GM18868 (cell line): ENCODE data around the gene LHX4.

Experiments used
- ATAC-seq: cut with Tn5 transposase; IDR thresholded peaks from one replicate; pipeline ENCODE4 v1.9.1; 2021; ENCODE audit warnings: mild to moderate bottlenecking, moderate library complexity; ENCODE audit not compliant: unreplicated experiment

Gene LHX4

GRCh38 chr1:180229483-180230415 lies at the start of gene LHX4:
TSS of gene LHX4 (plus strand) at chr1:180230264. CDS start at chr1:180230530, 266 bp downstream.
- no peak for ATAC-seq

DNA sequence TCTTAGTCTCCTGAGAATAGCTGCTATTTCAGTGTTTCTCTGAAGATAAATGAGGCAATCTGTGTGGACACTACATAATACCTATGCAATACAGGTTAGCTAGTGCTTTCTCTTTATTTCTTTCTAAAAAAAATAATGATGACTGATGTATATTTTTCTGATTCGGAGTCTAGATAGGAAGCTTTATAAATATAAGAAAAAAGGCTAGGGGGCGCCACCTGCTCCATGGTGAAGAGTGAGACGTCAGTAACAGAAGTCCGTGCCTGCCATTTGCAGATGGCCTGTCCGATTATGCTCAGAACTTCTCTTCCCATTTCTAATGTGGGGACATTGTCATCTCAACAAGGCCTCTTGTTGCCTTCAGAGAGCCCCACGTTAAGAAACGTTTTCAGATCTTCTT lies 49.0 kb upstream of the LHX4 start:
- no peak for ATAC-seq

DNA sequence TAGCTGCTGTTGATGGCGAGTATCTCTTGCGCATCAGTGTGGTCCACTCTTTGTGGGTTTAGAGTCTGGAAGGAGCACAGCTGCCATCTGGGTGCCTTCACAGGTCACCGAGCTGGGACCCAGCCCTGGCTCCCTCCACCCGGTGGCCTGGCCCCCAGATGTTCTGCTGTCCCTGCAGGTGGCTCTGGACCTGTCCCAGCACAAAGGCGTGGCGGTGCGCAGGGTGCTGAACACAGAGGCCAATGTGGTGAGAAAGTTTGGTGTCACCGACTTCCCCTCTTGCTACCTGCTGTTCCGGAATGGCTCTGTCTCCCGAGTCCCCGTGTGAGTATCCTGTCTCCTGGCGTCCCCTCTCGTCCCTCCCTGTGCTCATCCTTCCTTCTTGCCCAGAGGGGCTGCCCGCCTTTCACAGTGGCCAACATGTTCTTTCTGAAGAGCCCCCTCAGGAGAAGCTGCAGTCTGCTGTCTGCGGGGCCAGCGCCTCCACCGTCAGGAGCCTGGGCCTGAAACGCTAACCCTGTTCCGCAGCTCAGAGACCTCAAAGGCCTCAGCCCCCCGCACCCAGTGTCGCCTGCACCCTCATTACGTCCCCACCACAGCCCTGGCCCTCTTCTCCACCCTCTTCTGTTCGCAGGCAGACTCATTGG lies 47.9 kb upstream of the LHX4 start:
- ATAC-seq, result no peak

DNA sequence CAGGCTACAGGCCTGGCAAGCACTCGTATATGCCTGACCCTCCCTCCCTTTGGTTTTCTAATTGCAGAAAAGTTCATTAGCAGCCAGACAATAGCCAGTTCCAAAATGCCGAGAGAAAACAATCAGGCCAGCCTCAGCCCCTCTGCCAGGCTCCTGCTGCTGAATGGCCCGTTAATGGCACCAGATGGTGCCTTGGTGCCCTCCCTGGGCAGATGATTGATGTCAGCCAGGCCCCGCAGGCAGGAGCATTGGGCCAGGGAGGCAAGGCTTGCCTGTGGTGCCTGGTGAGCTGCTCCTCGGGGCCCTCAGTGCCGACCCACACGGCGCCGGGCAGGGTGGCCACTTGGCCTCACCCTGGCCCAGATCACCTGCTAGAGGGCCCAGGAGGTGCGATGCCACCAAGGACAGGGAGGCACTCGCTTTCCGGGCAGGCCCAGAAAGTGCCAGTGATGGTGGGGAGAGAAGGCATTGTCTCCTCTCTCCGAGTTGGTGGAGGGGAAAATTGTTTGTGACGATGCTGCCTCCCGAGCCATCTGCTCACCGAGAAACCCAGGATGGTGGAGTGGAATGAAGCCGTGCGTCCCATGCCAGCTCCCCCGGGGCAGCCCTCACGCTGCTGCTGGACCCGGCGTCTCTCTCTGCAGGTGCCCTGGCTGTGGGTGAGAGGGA lies 47.3 kb upstream of the LHX4 start:
- no peak for ATAC-seq

DNA sequence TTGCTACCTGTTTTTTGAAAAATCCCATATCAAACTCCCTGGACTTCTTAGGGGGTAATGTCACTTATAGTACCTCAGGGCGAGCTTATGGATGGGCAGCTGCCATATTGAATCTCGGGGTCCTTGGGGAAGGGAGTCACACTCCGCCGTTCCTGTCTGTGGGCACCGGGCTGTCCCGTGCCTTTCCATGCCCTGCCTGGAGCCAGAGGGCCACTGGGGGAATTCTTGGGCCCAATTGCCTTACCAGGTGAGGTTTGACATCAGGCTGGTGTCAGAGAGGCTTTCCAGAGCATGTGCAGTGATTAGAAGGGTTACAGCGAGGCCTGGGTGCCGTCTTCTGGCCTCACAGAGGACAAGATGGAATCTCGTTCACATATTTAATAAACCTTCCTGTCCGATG lies 46.6 kb upstream of the LHX4 start:
- no peak for ATAC-seq

- ATAC-seq, result no peak
These were observed 46.0 kb upstream of the LHX4 start for GRCh38 chr1:180184041-180184440.

GRCh38 chr1:180185281-180185680 lies 44.8 kb upstream of the LHX4 start:
- ATAC-seq, result no peak

GRCh38 chr1:180185971-180186645 lies 44.0 kb upstream of the LHX4 start:
- ATAC-seq, result no peak

- no peak for ATAC-seq
These were observed 43.2 kb upstream of the LHX4 start for GRCh38 chr1:180186831-180187230.

GRCh38 chr1:180187626-180188025 lies 42.4 kb upstream of the LHX4 start:
- ATAC-seq, result no peak

DNA sequence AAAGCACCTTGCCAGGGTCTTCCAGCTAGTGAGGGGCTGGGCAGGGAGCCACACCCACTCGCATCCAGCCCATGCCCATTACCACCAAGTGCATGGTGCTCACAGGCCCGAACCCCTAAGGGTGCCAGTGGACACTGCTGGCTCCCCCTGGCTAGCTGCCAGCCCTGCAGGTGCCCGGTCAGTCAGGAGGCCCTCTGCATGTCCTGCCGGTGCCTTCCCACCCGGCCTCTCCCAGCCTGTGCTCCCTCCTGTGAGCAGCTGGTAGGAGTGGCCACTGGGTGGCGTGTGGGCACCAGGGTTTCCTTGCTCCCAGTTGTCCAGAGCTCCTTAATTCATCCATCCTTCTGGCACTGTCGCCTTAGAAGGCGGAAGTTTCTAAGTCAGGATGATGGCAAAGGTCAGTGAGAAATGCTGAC lies 42.0 kb upstream of the LHX4 start:
- ATAC-seq, result no peak

DNA sequence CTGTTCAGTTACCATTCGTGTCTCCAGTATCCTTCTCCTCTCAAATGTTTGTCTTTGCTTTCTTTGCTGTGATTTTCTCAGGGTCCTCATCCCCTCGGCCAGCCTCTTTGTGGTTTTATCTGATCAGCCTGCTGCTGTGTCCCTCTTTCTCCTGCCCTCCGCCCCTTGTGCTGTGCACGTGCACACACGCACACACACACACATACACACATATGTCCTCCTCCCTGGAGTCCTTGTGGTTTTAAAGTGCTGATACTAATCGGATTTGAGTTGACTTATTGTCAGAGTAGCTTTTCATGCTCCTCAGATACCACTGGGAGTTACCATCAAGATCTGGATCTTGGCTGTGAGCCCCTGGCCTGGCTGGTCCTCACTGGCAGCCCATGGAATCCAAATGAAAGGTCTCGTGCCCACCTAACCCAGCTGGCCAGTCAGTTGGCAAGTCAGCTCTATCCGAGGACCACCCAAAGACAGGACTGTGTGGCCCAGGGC lies 41.3 kb upstream of the LHX4 start:
- ATAC-seq, result no peak

DNA sequence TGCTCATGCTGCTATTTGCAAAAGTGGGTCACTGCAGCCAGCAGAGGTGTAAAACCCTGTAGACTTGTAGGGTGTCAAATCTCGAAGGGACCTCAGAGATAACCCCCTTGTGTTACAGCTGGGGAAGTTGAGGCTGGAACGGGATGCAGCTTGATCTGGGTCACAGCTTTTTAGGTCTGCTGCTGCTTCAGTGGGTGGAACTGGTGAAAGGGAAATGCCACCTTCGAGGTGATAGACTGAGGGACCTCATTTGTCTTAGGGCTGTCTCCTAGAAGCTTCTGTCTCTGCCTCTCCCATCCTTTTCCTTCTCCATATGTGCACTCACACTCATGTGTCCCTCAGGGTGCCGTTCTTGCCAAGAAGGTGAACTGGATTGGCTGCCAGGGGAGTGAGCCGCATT lies 40.0 kb upstream of the LHX4 start:
- no peak for ATAC-seq

DNA sequence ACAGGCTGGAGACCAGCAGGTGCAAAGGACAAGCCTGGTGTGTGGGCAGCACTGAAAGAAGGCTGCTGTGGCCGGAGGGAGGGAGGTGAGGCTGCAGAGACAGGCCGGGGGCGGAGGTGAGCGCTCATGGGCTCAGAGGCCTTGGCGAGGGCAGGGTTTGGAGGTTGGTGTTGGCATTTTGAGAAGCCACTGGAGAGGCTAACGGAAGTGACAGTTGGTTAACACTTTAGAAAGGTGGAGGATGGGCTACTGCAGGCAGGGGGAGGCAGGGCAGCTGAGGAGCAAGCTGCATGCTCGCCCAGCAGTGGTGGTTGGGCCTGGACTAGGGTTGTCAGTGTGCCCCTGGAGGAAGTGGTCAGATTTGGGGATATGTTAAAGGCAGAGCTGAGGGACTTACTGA lies 37.9 kb upstream of the LHX4 start:
- no peak for ATAC-seq

DNA sequence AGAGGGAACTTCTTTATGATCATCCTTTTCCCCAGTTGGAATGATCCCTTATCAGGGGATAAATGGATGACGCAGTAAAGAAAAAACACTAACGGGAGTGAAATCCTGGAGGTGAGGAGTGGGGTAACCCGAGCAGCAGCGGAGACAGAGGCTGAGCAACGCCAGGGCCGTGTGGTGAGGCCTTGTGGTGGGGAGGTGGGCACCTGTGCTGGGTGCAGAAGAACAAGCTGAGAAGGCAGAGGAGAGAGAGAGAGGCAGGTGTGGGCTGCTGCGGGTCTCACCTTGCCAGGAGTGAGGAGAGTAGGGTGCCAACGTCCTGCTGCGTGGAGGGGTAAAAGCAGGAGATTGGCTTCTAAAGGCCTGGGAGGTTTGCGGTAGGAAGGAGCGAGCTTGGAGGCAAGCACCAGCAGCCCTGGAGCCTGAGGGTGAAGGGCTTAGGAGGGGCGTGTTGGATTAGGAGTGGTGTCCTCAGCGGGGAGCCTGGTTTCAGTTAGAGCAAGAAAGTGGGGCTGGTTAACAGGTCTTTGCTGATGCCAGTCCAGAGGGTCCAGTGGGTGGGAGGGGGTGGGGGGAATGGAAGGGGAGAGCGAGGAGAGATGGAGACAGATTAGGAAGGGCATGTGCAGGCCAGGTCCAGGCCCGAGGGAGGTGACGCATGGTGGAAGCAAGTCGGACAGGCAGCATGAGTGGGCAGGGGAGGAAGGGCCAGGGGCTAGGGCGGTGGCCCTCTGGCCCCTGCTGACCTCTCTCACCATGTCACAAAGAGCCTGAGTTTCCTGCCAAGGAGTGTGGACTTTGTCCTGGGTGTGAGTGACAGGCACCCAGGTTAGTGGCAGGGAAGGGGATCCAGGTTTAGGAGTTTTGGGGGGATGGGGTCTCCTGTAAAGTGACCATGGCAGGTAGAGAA lies 36.7 kb upstream of the LHX4 start:
- no peak for ATAC-seq

- no peak for ATAC-seq
These were observed 36.0 kb upstream of the LHX4 start for GRCh38 chr1:180194048-180194425.

- no peak for ATAC-seq
These were observed 35.4 kb upstream of the LHX4 start for GRCh38 chr1:180194546-180195207.

DNA sequence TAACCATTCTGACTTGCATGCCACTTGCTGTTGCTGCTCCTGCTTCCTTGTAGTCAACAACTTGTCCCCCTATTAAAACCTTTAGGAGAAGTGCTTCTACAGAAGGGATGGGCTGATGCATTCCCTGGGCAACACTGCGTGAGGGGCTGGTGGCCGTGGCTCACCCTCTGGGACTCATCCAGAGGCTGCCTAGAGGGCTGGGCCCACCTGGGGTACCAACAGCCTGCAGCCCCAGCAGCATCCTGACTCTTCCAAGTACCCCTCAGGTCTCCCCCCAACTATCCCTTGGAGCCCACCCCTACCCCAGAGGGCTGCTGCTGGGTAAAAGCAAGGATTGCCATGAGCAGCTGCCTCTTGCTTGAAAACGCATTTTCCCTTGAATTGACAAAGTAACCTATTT lies 34.7 kb upstream of the LHX4 start:
- no peak for ATAC-seq

- no peak for ATAC-seq
These were observed 34.1 kb upstream of the LHX4 start for GRCh38 chr1:180195916-180196315.
